ENCODE measurements around the gene HMGXB3.

Gene HMGXB3

GRCh38 chr5:150001660-150002486 lies 1.3 kb downstream of the HMGXB3 start:
- H3K9me3 ChIP-seq (ENCODE audit: control insufficient read depth, low read length) = no peaks in the 10 kb centered on the region
- H3K36me3 ChIP-seq (ENCODE audit: control insufficient read depth, insufficient read depth, low read length) = peaks cover 9% of the 10 kb centered on the region
- H3K27me3 ChIP-seq (ENCODE audit: control insufficient read depth, insufficient read depth, low read length, poor library complexity, severe bottlenecking) = no peaks in the 10 kb centered on the region
- H3K4me3 ChIP-seq (ENCODE audit: insufficient read depth, low read depth, low read length) = peak overlapping the region; percentile 98
- WGBS, 2 experiments = 17 to 21% methylated on average over 8 of the region's 8 CpGs
- peaks cover 8% of the 10 kb centered on the region for H3K4me1 ChIP-seq (ENCODE audit: control insufficient read depth, insufficient read depth, low read length)
- H3K27ac ChIP-seq (ENCODE audit: insufficient read depth, low read depth, low read length, poor library complexity, severe bottlenecking) = no peak overlapping the region

DNA sequence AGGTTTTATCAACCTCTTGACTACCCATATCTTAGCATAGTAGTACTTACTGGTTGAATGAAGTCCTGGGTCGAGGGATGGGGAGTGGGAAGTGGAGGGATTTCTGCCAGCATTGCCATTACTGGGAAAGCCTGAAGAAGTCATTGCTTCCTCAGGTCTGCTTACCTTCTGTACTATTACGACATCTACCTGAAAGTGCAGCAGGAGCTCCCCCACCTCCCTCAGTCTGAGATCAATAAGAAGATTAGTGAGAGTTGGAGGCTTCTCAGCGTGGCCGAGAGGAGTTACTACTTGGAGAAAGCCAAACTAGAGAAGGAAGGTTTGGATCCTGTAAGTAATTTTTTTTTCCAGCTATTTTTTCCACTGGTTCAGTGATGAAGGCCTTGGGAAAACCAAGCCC lies 5.8 kb downstream of the HMGXB3 start:
- Histone ChIP-seq H3K4me1 (ENCODE audit: control insufficient read depth, insufficient read depth, low read length) (peaks cover 8% of the 10 kb centered on the region), H3K27ac (ENCODE audit: insufficient read depth, low read depth, low read length, poor library complexity, severe bottlenecking) (no peak overlapping the region), H3K9me3 (ENCODE audit: control insufficient read depth, low read length) (no peaks in the 10 kb centered on the region), H3K4me3 (ENCODE audit: insufficient read depth, low read depth, low read length) (no peak overlapping the region), H3K36me3 (ENCODE audit: control insufficient read depth, insufficient read depth, low read length) (peaks cover 23% of the 10 kb centered on the region), H3K27me3 (ENCODE audit: control insufficient read depth, insufficient read depth, low read length, poor library complexity, severe bottlenecking) (no peaks in the 10 kb centered on the region)
- 91 to 98% methylated on average over 4 of the region's 4 CpGs for WGBS, 2 experiments

DNA sequence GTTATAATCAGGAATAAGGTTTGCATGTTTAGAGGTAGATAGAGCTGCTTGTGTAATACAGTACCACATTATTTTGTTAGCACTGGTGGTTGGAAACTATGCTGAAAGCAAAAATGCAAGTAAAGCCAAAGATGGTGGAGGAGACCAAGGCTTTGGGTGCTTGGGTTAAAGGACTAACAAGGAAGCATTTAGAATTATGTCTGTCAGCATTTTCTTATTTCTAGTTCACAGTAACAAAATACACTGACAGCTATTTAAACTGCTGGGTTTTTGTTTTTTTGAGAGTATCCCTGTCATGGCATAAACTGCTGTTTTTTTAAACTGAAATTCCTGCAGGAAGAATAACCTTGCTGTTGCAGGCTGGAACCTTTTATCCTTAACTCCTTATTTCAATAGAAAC lies 6.5 kb downstream of the HMGXB3 start:
- peaks cover 6% of the 10 kb centered on the region for H3K4me1 ChIP-seq (ENCODE audit: control insufficient read depth, insufficient read depth, low read length)
- no peak overlapping the region for H3K27ac ChIP-seq (ENCODE audit: insufficient read depth, low read depth, low read length, poor library complexity, severe bottlenecking)
- no peaks in the 10 kb centered on the region for H3K9me3 ChIP-seq (ENCODE audit: control insufficient read depth, low read length)
- no peaks in the 10 kb centered on the region for H3K27me3 ChIP-seq (ENCODE audit: control insufficient read depth, insufficient read depth, low read length, poor library complexity, severe bottlenecking)
- no peak overlapping the region for H3K4me3 ChIP-seq (ENCODE audit: insufficient read depth, low read depth, low read length)
- peaks cover 25% of the 10 kb centered on the region for H3K36me3 ChIP-seq (ENCODE audit: control insufficient read depth, insufficient read depth, low read length)

DNA sequence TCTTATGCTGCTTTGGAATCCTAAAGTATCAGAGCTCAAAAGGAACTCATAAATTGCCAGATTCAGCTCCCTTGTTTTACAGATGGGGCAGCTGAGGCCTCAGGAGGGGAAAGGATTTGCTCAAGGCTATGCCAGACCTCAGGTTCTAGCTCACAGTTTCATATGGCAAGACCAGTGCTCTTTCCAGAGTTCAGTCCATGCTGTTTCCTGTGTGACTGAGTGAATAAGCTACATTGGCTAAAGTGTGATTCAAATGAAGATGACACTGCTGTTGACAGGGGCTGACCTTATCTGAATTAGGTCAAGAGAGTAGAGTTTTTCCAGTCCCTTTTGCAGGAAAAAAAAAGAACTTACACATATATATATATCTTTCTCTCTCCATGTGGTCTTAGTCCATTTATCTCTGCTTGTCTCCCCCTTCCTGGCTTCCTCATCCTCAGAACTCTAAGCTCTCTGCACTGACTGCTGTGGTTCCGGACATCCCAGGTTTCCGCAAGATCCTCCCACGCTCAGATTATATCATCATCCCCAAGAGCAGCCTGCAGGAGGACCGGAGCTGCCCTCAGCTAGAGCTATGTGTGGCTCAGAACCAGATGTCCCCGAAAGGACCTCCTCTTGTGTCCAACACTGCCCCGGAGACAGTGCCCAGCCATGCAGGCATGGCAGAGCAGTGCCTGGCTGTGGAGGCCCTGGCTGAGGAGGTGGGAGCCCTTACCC lies 9.3 kb downstream of the HMGXB3 start:
- 93 to 95% methylated on average over 6 of the region's 6 CpGs for WGBS, 2 experiments

DNA sequence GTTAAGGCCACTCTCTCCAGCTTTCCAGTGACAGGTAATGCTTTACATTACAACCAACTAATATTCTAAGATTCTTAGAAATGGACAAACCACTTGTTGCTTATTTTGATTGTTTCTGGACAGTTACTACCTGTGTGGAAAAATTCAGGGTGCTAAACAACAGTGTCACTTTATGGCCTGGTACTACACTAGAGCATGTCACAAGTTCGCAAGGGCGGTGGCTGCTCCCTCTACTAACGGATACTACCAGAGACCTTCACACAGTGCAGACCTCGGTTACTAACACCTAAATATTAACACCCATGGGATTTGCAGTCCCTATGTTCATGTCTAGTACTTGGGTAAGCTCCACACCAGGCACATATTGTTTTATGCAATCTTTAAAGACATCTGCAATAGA lies 13.4 kb downstream of the HMGXB3 start:
- Histone ChIP-seq H3K4me1 (ENCODE audit: control insufficient read depth, insufficient read depth, low read length) (no peaks in the 10 kb centered on the region), H3K4me3 (ENCODE audit: insufficient read depth, low read depth, low read length) (no peak overlapping the region), H3K36me3 (ENCODE audit: control insufficient read depth, insufficient read depth, low read length) (peaks cover 53% of the 10 kb centered on the region), H3K27ac (ENCODE audit: insufficient read depth, low read depth, low read length, poor library complexity, severe bottlenecking) (no peak overlapping the region), H3K27me3 (ENCODE audit: control insufficient read depth, insufficient read depth, low read length, poor library complexity, severe bottlenecking) (no peaks in the 10 kb centered on the region), H3K9me3 (ENCODE audit: control insufficient read depth, low read length) (no peaks in the 10 kb centered on the region)
- 94 to 99% methylated on average over 4 of the region's 4 CpGs for WGBS, 2 experiments

More for the DNA sequence above, 9.3 kb downstream of the HMGXB3 start:
- H3K27me3 ChIP-seq (ENCODE audit: control insufficient read depth, insufficient read depth, low read length, poor library complexity, severe bottlenecking) = no peaks in the 10 kb centered on the region
- H3K27ac ChIP-seq (ENCODE audit: insufficient read depth, low read depth, low read length, poor library complexity, severe bottlenecking) = no peak overlapping the region
- no peaks in the 10 kb centered on the region for H3K4me1 ChIP-seq (ENCODE audit: control insufficient read depth, insufficient read depth, low read length)
- peaks cover 31% of the 10 kb centered on the region for H3K36me3 ChIP-seq (ENCODE audit: control insufficient read depth, insufficient read depth, low read length)
- no peaks in the 10 kb centered on the region for H3K9me3 ChIP-seq (ENCODE audit: control insufficient read depth, low read length)
- no peak overlapping the region for H3K4me3 ChIP-seq (ENCODE audit: insufficient read depth, low read depth, low read length)

DNA sequence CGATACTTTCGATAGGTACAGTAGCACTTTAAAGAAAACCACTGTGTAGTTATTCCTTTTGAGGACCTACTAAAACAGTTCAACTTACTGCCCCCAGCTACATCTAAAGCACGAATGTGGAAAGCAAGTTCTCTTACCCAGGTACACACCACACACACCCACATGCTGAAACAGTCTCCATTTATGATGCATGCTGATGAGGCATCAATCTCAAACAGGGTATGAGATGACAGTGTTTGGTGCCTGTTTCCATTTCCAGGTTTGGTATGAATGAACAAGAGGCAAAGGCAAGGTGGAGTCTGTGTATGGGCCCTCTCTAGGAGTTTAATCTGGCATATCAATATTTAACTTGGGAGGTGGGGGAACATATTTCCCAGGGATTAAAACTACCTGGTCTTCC lies 13.9 kb downstream of the HMGXB3 start:
- Histone ChIP-seq H3K4me3 (ENCODE audit: insufficient read depth, low read depth, low read length) (no peak overlapping the region), H3K27ac (ENCODE audit: insufficient read depth, low read depth, low read length, poor library complexity, severe bottlenecking) (no peak overlapping the region), H3K4me1 (ENCODE audit: control insufficient read depth, insufficient read depth, low read length) (no peaks in the 10 kb centered on the region), H3K9me3 (ENCODE audit: control insufficient read depth, low read length) (no peaks in the 10 kb centered on the region), H3K27me3 (ENCODE audit: control insufficient read depth, insufficient read depth, low read length, poor library complexity, severe bottlenecking) (no peaks in the 10 kb centered on the region), H3K36me3 (ENCODE audit: control insufficient read depth, insufficient read depth, low read length) (peaks cover 54% of the 10 kb centered on the region)
- WGBS, 2 experiments = 100% methylated on average over 3 of the region's 3 CpGs

- Histone ChIP-seq H3K4me1 (ENCODE audit: control insufficient read depth, insufficient read depth, low read length) (no peaks in the 10 kb centered on the region), H3K36me3 (ENCODE audit: control insufficient read depth, insufficient read depth, low read length) (peaks cover 45% of the 10 kb centered on the region), H3K4me3 (ENCODE audit: insufficient read depth, low read depth, low read length) (no peak overlapping the region), H3K27ac (ENCODE audit: insufficient read depth, low read depth, low read length, poor library complexity, severe bottlenecking) (no peak overlapping the region), H3K9me3 (ENCODE audit: control insufficient read depth, low read length) (no peaks in the 10 kb centered on the region), H3K27me3 (ENCODE audit: control insufficient read depth, insufficient read depth, low read length, poor library complexity, severe bottlenecking) (no peaks in the 10 kb centered on the region)
- 93 to 96% methylated on average over 2 of the region's 3 CpGs for WGBS, 2 experiments
These were observed 14.9 kb downstream of the HMGXB3 start for GRCh38 chr5:150015415-150015814.

GRCh38 chr5:150016537-150016936 lies 16.0 kb downstream of the HMGXB3 start:
- Histone ChIP-seq H3K27me3 (ENCODE audit: control insufficient read depth, insufficient read depth, low read length, poor library complexity, severe bottlenecking) (no peaks in the 10 kb centered on the region), H3K27ac (ENCODE audit: insufficient read depth, low read depth, low read length, poor library complexity, severe bottlenecking) (no peak overlapping the region), H3K9me3 (ENCODE audit: control insufficient read depth, low read length) (no peaks in the 10 kb centered on the region), H3K4me3 (ENCODE audit: insufficient read depth, low read depth, low read length) (no peak overlapping the region), H3K4me1 (ENCODE audit: control insufficient read depth, insufficient read depth, low read length) (no peaks in the 10 kb centered on the region), H3K36me3 (ENCODE audit: control insufficient read depth, insufficient read depth, low read length) (peaks cover 44% of the 10 kb centered on the region)

DNA sequence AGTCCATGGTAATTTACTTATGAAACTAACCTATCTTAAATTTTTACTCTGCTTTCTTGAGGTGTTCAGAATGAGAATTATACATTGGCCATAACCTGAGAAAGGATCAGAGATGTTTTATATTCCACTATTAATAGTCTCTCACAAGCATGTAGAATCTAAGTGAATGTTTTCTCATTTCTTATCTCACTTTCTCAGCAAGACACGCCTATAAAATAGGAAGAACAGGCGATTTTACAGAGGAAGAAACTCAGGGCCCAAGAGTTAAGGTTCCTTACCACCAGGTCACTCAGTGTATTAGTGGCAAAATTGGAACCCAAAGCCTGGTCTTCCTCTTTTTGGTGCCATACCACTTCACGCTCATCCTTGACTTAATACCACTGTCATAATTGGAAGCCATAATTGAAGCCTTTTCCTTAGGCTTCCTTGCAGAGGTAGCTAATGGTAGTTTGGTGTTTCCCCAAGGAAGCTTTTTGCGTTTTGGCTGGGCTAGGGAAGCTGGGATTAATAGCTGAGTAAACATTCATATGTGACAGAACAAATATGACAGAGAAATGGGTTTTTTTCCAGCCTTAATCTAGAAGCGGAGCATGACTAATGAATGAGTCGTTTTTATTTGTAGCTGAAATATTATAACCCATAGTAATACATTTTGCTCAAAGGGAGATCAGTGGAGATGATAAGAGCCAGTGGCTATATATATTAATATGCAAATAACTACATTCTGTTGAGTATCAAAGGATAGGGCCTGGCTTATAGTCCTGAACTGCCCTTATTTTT lies 16.9 kb downstream of the HMGXB3 start:
- no peaks in the 10 kb centered on the region for H3K4me1 ChIP-seq (ENCODE audit: control insufficient read depth, insufficient read depth, low read length)
- no peaks in the 10 kb centered on the region for H3K27me3 ChIP-seq (ENCODE audit: control insufficient read depth, insufficient read depth, low read length, poor library complexity, severe bottlenecking)
- WGBS, 2 experiments = 95 to 96% methylated on average over 4 to 5 of the region's 6 CpGs
- no peaks in the 10 kb centered on the region for H3K9me3 ChIP-seq (ENCODE audit: control insufficient read depth, low read length)
- H3K4me3 ChIP-seq (ENCODE audit: insufficient read depth, low read depth, low read length) = no peak overlapping the region
- peaks cover 50% of the 10 kb centered on the region for H3K36me3 ChIP-seq (ENCODE audit: control insufficient read depth, insufficient read depth, low read length)
- H3K27ac ChIP-seq (ENCODE audit: insufficient read depth, low read depth, low read length, poor library complexity, severe bottlenecking) = no peak overlapping the region

DNA sequence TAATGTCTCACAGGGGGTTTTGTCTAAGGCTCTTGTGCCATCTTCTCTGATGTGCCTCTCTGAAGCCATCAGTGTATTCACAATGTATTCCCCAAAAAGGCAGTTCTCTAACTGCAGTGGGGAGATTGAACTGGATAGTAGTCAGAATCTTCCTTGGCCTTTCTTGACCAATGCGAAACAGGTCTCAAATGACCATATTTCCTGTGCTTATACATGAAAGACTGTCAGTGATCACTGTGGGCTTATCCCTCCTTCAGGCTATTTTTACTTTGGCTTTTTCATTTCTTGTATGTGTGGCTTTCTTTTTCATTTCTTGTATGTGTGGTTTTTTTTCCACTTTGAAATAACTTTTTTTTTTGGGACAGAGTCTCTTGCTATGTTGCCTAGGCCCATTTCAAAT lies 19.7 kb downstream of the HMGXB3 start:
- Histone ChIP-seq H3K27me3 (ENCODE audit: control insufficient read depth, insufficient read depth, low read length, poor library complexity, severe bottlenecking) (no peaks in the 10 kb centered on the region), H3K4me1 (ENCODE audit: control insufficient read depth, insufficient read depth, low read length) (no peaks in the 10 kb centered on the region), H3K4me3 (ENCODE audit: insufficient read depth, low read depth, low read length) (no peak overlapping the region), H3K36me3 (ENCODE audit: control insufficient read depth, insufficient read depth, low read length) (peaks cover 45% of the 10 kb centered on the region), H3K9me3 (ENCODE audit: control insufficient read depth, low read length) (no peaks in the 10 kb centered on the region), H3K27ac (ENCODE audit: insufficient read depth, low read depth, low read length, poor library complexity, severe bottlenecking) (no peak overlapping the region)
- WGBS, 2 experiments = 92 to 96% methylated on average over 1 of the region's 1 CpG

Data from ectodermal cell (in vitro differentiated cells).